GM19351 (cell line): ENCODE results near the gene HCLS1.
"Not testable (repeated sequence)": the region's sequence is repeated elsewhere in the genome, so short reads cannot be mapped to it uniquely, and the experiment has no call there.

Experiments
- ATAC-seq: cut with Tn5 transposase; IDR thresholded peaks from one replicate; pipeline ENCODE4 v1.9.1; 2021; ENCODE audit warnings: mild to moderate bottlenecking, moderate library complexity; ENCODE audit not compliant: unreplicated experiment

Gene HCLS1, protein sequence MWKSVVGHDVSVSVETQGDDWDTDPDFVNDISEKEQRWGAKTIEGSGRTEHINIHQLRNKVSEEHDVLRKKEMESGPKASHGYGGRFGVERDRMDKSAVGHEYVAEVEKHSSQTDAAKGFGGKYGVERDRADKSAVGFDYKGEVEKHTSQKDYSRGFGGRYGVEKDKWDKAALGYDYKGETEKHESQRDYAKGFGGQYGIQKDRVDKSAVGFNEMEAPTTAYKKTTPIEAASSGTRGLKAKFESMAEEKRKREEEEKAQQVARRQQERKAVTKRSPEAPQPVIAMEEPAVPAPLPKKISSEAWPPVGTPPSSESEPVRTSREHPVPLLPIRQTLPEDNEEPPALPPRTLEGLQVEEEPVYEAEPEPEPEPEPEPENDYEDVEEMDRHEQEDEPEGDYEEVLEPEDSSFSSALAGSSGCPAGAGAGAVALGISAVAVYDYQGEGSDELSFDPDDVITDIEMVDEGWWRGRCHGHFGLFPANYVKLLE

DNA sequence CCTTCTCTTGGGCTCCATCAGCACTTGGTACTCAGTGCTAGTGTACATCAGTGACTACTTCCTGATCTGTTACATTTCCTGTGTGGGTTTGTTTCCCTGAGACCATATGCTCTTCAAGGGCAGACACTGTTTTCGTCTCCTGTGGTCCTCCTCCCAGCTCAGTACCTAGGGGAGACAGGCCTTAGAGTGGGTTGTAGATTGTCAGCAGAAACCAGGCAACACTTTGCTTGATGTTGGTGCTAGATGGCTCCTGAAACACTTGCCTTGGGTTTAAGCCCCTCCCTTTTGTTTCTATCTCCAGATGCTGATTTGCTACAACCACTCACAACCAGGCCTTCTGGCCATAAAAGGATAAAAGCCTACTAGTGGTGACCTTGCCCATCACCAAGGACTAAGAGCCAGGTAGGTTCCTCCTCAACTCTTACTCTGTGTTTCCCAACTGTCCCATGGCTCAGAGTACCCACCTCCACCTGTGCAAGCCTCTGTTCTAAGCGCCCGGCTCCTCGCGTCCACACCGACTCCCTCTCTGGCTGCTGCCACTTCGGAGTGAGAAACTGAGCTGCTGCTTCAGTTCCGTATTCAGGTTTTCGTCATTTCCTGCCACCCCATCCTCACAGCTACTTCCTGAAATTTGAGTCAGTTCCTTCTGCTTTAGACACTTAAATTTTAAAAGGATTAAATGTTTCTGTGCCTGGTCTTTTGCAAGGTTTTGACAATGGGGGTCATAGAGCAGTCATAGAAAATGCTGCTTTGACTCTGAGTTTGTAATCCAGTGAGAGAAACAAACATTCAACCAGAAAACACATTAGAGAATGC is at the start of gene HCLS1:
HCLS1 (minus strand) TSS at position 548 of the 816 bp plus-strand sequence. CDS start 2,556 bp downstream, outside the sequence.
- peak; percentile 79 for ATAC-seq

DNA sequence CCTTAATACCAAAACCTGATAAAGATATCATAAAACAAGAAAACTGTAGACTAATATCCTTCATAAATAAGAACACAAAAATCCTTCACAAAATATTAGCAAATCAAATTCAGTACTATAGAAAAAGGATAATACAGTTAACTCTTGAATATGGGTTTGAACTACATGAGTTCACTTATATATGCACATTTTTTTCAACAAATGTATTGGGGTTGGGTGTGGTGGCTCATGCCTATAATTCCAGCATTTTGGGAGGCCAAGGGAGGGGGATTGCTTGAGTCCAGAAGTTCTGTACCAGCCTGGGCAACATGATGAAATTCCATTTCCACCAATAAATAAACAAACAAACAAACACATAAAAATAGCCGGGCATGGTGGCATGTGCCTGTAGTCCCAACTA is 49.6 kb upstream of the HCLS1 start:
- no peak for ATAC-seq

DNA sequence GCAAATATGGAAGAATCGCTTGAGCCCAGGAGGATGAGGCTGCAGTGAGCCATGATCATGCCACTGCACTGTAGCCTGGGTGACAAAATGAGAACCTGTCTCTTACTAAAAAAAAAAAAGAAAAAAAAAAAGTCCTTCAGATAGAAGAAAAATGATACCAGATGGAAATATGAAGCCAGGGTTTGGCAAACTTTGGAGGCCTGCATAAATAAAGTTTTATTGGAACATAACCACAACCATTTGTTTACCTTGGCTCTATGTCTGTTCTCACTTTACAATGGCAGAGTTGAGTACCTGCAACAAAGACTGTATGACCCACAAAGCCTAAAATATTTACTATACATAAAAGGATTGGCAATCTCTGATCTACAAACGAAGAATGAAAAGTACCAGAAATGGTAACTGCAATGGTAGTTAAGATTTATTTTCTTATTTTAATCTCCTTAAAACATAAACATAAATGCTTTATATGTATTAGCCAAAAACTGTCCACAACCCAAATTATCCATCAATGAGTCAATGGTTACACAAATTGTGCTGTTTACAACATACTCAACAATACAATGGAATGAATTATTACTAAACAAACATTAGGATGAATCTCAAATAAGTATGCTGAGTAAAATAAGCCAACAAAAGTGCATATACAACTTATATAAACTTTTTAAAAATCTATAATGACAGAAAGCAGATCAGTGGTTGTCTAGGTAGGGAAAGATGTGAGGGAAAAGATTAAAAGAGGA is 47.0 kb upstream of the HCLS1 start:
- ATAC-seq: no peak

DNA sequence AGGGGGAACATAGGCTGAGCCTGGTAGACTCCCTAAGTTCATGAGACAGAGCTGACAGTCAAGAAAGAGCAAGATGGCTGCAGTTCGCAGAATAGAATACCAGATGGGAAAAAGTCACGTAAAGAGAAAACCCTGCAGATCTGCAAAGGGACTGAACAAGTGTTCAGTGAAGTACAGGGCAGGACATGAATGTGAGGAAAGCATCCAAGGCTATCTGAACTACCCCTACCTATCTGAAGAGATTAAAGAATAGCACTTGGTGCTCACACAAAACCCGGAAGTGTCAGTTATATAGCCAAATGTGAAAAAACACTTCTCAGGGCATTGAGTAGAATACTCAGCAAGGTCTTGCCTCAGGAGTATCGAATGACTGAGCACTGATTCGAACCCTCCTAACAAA is 44.8 kb upstream of the HCLS1 start:
- ATAC-seq: no peak

DNA sequence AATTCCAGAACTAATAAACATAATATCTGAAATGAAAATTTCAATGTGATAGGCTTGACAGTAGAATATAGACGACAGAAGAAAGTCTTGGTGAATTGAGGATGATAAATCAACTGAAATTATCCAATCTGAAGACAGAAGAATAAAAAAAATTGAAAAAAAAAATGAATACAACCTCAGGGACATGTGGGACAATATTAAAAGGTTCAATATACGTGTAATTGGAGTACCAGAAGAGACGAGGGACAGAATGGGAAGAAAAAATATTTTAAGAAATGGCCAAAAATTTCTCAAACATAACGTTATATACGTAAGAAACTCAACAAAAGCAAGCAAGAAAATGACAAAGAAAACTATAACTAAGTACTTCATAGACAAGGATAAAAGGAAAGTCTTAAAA is 43.3 kb upstream of the HCLS1 start:
- ATAC-seq: no peak

DNA sequence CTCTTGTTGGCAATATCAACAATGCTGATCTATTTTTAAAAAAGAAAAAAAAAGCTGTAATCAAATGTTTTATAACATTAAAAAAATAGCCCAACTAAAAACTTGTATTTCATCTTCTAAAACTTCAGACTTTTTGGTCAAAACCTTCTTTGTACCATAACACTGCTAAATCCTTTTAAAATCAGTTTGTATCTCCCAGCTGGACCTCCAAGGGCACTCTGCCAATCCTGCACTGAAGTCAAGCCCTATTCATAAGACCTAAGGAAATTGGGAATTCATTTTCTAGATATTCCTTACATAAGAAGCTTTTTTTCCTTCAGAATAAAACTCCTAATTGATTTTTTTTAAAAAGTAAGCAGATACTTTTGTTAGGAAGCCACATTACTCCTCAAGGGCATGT is 38.2 kb upstream of the HCLS1 start:
- ATAC-seq: no peak

DNA sequence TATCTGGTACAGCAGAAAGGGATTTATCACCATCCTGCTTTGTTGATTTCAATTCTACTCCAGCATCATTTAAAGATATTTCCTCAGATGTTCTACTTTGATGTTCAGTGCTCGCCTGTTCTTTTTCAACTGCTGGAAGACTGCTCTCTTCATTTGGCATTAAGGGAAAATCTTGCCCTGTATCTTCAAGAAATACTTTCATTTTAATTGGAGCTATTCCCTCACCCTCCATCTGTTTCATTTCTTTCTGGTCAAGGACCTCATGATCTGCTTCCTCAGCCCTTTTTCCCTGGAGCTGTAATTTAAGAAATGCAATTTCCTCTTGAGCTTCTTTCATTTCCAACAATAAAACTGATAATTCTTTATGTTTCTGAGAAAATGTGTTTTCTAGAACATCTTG is 37.8 kb upstream of the HCLS1 start:
- ATAC-seq: no peak

DNA sequence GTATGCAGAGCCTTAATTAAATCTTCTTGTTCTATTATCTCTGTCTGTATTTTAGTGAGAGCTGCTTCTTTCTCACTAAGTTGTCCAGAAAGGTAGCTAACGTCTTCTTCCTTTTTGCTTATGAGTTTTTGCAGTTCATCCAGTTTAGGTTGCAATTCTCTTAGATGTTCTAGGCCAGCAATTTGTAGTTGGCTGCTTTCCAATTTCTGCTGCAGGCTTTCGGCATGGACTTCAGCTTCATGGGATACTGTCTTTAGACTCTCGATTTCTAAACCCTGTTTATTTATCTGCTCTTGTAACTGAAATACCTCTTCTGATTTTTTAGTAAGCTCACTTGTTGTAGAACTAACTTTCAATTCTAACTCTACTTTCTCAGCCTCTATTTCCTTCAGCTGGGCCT is 35.5 kb upstream of the HCLS1 start:
- ATAC-seq: no peak

DNA sequence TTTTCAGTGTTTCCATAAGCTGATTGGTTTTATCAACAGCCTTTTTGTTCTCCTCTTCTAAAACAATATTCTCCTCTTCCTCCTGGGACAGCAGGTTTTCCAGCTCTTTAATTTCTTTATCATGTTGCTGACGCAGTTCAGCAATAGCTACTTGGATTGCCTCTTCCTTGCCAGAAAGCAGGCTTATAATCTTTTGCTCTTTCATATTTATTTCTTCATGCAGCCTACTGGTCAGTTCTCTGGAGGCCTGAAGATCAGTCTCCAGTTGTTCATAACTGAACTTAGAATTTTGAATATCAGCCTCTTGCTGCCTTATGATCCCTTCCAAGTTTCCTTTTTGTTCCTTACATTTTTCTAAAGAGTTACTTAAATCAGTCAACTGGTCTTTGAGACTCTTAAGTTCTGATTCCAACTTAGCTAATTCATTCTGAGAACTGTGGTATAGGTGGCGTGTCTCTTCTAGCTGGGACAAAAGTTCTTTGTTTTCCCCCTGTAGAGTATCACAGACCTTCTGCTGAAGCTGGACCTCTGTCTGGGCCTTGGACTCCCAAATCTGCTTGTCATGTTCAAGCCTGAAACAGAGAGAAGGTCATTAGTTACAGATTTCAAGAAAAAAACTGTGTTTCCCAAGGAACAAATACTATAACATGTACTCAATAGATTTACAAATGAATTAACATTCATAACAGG is 31.5 kb upstream of the HCLS1 start:
- ATAC-seq: no peak

DNA sequence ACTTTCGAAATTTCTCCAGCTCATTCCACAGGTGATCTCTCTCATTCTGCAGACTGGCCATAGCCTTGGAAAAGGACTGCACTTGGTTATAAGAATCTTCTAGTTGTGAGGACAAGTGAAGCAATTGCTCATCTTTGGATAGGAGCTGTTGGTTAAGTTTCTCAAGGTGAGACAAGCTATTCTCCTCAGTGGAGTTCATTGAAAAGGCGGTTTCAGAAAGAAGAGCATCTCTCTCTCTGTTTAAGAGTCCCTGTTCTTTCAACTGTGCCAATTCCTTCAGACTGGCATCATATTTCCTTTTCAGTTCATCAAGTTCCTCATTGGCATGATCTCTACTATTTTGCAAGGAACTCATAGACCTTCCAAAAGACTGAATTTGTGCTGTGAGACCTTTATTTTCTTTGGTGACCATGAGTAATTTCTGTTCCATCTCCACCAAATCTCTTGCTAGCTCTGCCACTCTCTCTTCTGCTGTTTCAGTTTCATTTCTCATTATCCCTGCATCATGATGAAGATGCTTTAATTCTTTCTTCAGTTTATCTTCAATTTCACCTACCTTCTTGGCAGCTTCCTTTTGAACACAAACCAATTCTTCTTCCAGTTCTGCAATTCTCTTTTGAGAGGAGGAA is 30.2 kb upstream of the HCLS1 start:
- peak; percentile 88 for ATAC-seq

DNA sequence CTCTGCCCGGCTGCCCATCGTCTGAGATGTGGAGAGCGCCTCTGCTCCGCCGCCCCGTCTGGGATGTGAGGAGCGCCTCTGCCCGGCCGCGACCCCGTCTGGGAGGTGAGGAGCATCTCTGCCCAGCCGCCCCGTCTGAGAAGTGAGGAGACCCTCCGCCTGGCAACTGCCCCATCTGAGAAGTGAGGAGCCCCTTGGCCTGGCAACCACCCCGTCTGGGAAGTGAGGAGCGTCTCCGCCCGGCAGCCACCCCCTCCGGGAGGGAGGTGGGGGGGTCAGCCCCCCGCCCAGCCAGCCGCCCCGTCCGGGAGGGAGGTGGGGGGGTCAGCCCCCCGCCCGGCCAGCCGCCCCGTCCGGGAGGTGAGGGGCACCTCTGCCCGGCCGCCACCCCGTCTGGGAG is 28.0 kb upstream of the HCLS1 start:
- not testable (repeated sequence) for ATAC-seq

DNA sequence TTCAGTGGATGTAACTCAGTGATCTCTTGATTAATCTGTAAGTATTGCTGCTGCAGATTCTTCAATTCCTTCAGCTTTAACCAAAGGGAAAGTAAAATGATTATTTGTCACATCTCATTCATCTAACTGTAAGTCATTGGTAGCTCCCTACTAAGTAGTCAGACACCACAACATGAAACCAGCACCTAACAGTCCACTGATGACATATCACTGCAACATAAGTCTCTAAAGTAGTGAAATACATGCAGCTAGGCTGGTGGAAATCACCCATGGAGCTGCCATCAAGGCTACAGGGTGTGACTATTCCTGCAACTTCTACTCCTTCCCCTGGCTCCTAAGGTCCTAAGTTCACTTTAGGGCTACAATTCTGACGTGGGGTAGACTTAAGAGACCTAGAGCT is 21.1 kb upstream of the HCLS1 start:
- no peak for ATAC-seq

DNA sequence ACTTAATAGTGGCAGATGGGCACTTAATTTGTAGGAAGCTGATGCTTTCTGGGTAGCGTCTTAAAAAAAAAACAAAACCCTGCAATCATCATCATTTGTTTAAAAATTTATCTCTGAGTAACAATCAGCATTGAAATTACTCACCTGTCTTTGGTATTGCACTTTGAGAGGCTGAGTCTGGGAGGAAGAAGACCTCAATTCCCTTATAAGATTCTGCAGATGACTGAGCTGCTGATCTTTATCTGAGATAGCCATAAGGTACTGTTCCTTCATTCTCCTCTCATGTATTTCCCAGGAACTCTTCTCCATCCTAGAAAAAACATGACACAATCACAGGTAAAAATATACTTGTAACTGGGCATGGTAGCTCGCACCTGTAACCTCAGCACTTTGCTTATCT is 16.4 kb upstream of the HCLS1 start:
- no peak for ATAC-seq

DNA sequence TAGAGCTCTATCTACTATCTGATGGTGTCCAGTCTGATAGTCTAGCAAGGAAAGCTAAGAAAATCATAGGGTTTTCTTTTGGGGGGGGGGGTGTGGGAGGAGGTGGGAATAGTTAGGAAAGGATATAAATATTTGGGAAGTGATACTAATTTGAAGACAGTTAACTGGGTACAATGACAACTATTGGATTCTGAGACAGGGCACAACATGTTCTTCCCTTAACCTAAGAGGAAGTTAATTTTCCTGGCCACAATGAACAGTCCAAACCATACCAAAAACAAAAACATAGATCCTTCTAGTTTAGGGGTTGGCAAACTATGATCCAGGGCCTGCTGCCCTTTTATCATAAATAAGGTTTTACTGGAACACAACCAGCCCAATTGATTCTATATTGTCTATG is 10.0 kb upstream of the HCLS1 start:
- ATAC-seq: no peak

DNA sequence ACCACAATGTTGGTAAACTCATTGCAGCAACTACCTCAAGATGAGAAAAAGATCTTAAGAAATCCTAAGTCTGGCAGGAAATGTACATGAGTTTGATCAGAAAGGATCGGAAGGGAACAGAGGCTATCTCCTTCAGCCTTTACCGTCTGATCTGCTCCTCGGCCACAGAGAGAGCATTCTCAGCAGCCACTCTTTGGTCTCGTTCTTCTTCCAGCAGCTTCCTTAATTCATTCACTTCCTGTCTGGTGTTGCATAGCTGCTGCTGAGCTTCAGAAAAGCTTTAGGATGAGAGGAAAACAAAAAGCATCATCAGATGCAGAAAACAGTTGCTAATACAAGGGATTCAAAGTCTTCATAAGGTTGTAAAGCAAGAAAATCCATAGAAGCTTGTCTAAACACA is 6.6 kb upstream of the HCLS1 start:
- ATAC-seq: no peak

DNA sequence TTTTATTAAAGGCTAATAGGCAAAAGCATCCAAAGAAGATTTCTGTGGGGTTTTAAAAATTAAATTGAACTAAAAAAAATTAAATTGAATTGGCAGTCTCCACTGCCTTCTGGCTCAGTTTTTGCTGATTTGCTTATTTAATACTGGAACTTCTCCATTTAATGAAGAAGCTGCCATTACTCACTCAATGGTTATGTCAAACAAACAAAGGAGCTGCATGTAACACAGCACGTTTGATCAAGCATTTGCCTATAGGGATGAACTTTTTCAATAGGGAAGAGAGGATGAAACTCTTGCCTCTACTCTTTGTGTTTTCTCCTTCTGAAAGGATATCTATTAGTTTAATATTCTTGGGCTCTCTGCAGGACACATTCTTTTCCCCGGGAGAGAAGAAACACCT is 4.8 kb upstream of the HCLS1 start:
- ATAC-seq: no peak

DNA sequence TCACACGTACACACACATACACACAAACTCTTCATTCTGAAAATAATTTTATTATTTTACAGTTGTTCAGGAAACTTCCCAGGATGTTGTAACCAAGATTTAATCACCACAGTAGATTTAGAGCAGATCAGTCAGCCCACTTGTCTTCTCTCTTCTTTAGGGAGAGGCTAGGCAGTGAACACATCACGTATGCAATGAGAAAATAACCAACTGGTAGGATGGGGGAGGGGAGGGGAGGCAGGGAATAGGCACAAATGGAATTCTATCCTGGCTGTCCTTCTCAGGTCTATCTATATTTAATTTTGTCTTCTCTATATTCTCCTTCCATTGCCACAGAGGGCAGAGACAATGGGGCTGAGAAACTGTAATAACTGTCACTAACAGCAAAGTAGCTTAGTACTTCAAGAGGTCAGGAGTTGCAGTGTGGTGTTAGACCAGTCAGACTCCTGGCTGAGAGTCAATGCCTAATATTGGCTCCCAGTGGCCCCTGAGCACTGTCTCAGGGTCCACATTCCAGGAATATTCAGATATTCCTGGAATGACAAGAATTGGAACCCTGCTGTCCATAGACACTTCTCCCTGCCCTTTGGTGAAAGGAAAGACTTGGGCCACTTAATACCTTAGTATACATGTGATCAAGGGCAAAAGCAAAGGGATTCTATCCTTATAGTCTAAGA is 2.6 kb upstream of the HCLS1 start:
- ATAC-seq: no peak

DNA sequence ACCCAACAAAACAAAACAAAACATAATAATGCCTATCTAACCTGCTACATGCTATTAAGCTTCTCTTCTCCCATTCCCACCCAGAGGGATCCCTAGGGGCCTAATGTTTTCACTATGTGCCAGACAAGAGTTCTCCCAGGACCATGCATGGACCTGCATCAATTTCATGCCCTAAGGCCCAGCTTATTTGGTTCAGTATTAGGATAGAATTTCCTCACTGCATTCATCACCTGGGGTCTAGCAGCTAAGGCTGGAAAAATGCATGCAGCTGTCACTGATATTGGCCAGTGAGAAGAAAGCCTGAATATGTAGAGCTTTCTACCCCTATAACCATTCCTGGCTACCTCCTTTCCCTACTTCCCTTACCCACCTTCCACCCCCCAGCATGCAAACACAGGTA is 2.0 kb upstream of the HCLS1 start:
- no peak for ATAC-seq

DNA sequence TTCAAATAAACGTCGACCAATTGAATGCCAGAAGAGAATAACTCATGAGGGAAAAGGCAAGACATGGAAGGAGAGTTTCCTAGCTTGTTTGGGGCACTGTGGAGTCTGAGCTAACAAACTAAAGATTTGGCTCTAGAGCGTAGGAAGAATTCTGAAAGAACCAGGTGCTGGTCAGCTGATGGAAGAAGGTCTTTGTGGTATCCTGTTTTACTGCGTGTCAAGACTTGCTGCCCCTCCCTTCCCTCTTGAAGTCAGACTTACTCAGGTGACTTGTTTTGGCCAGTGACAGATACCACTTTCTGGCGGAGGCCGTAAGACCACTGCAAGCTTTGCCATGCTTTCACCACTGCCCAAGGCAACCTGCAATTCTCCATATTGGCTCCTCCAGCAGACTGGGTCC is 673 bp upstream of the HCLS1 start:
- ATAC-seq: no peak

DNA sequence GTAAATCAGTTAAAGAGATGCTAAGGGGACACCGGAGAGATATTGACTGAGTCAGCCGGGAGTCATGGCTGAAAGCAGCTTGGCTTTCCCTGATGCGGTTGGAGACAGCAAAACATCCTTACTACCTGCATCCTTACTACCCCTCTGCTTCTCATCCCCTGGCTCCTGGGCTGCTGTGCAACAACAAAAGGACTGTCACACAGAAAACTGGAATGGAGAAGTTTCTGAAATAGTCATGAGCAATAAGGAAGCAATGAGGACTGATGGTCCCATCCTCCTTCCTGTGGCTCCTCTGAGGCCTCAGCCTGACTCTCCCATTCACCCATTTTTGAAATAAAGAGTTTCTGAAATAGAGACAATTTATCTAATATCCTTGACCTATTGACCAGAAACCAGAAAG is 1.1 kb downstream of the HCLS1 start:
- no peak for ATAC-seq
